Keratinocyte (primary cell): Measurements from ENCODE around the gene MICALL1.

Source experiments
- CTCF ChIP-seq, 3 experiments: IDR thresholded peaks in 1 of 3; conservative IDR thresholded peaks in 1 of 3; optimal IDR thresholded peaks in 1 of 3; 2 replicates in 2 of 3; 3 replicates in 1 of 3; pipeline versions ENCODE3 to v1.5.1; 2011; ENCODE audit warnings: low read length in 3 of 3, mild to moderate bottlenecking in 3 of 3, moderate library complexity in 2 of 3, control low read depth in 1 of 3, inconsistent platforms in 1 of 3; ENCODE audit not compliant: insufficient read depth in 2 of 3; ENCODE audit errors: extremely low read depth in 1 of 3
- EZH2 ChIP-seq: IDR thresholded peaks from one replicate; pipeline ENCODE4 v1.6.1; 2012; ENCODE audit warnings: inconsistent platforms, mild to moderate bottlenecking, low read length, moderate library complexity

DNA sequence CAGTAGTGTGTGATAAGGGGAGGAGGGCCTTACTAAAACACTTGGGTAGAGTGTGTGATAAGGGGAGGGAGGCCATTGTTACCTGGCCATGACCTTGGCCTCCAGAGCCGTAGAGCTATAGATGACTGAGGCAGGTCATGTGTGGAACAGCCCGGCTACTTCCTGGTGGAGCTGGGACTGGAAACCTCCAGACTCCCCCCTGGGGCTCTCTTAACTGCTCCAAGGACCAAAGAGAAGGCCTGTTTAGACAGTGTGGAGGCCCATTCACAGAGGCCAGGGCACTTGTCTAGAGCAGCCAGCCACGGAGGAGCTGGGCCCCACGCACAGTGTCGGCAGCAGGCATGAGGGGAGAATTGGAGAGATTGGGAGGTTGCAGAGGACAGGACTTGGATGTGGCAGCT lies 12.5 kb upstream of the MICALL1 start:
- TF ChIP-seq CTCF (optimal IDR thresholded peaks at IDR 0.05 in 1 of 3, IDR thresholded peaks at IDR 0.05 in 1 of 3, conservative IDR thresholded peaks at IDR 0.05 in 1 of 3; ENCODE audit: extremely low read depth in 1 of 3, insufficient read depth in 2 of 3, low read length in 3 of 3) (no peak), EZH2 (no peak)
